NCI-H345 (cell line): Measurements from ENCODE around the gene EHBP1.

ENCODE experiments used
- DNase-seq: peaks from one replicate; lab custom pipeline; 2025; lab: John Stamatoyannopoulos, UW

The EHBP1 gene

DNA sequence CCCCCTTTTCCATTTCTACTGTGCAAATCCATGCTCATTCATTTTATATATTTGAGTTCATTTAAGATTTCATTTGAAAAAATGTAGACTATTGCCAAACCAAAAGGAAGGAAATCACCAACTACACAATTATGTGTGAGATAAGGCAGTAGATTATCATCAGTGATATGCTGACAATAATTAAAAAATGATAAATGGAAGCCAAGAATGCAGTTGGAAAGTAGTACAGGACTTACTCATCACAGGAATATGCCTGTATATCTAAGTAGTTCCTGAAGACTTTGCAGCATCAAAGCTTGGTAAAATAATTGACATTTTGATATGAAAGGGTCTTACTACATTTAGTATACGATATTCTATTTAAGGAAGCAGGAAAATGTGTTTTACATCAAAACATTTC lies 179.0 kb downstream of the EHBP1 start:
- DNase-seq, result no peak

DNA sequence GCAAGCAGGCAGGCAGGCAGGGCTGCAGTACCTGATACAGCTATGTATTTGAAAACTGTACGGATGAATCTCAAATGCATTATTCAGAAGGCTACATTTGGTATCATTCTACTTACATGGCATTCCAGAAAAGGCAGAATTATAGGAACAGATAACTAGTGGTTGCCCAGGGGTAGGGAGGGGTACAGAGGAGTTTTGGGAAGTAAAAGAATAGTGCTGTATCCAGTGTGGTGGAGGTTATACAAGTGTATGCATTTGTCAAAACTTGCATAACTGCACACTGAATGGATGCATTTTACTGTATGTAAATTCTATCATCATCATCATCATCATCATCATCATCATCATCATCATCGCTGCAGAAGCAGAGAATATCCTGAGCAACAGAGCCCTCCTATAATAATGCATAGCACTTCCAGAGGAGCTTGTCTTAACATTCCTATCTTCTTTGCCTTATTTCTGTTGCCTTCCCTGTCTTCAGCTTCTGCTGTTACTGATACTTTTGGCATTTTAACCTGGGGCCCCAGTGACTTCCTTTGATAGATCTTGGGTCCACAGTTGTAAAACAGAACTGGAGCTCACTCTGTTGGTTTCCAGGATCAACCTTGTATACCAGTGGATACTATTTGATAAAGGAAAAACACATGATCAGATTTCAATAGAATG lies 189.6 kb downstream of the EHBP1 start:
- DNase-seq, result no peak

DNA sequence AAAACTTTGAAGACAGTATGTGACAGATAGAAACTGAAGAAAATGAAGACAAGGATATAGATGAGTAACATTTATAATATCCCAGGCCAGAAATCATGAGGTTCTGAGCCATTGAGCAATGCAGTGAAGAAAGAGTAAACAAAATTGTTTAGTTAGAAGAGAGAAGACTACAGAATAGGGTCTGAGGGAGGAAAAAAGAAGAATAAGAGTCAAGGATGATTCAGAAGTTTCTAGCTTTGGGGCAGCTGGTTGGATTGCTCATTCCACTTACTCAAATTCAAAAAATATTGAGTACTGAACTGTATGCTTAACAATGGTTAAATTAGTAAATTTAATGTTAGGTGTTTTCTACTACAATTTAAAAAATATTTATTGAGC lies 190.1 kb downstream of the EHBP1 start:
- no peak for DNase-seq

DNA sequence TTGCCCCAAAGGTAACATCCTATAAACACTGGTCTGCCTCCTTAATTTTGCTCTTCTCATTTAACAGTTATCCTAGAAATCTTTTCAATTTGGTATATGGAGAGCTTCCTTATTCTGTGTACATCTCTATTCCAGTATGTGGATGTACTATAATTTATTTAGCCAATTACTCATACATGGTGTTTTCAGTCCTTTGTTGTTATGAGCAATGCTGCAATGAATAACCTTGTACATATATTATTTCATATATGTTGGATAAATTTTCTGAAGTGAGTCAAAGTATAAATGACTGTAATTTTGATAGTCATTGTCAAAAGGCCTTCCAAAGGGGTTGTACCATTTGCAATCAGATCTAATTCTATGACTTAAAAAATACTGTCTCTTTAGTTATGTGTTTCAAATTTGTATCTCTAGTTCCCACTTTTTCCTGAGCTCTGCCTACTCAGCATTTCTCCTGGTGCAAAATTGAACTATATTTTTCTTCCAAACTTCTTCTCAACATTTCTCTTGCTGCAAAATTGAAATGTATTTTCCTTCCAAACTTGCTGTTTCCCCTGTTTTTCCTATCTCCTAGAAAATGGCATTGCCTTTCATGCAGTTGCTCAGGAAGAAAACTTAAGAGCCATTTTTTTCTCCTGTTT lies 191.8 kb downstream of the EHBP1 start:
- no peak for DNase-seq

DNA sequence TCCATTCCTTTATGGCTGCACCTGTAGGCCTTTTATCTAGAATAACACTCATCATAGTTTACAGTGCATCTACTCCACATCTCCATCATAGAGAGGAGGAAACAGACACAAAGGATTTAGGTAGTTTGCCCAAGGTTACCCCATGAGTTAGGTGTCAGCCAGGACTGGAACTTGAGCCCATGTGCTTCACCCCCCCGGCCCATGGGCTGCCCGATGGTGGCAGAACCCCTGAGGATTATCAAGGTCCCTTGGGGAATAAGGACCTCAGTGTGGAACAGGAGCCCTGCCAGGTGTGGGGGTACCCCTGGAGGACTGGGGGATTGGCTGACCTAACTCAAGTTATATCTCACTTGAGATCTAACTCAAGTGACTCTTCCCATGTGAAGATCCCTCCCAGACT lies 198.8 kb downstream of the EHBP1 start:
- DNase-seq, result no peak

DNA sequence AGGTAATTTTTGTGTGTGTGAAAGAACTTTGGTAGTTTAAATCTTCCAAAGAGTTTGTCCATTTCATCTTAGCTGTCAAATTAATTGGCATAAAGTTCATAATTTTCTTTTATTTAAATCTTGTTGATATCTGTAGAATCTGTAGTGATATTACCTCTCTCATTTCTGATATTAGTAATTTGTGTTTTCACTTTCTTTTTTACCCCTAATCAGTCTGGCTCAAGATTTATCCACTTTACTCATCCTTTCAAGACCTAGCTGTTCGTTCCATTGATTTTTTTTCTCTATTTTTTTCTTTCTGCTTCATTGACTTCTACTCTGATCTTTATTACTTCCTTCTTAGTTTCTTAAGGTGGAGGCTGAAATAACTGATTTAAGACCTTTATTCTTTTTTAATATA lies 202.6 kb downstream of the EHBP1 start:
- DNase-seq, result no peak

DNA sequence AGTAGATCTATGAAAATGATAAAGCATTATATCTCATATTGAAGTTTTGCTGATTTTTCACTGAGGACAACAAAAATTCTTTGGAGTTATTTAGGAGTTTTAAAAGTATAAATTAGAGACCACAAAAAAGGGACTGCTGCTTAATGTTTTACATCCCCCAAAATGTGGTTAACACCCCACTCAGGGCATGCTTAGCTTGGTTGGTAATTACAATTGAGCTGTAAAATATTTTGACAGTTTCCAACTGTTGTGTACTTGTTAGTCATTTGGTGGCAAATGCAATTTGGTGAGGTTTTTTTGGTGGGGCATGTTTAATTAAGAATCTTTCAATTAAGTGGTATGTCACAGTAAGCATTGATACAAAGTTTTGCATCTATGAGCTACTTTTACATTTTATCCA lies 207.8 kb downstream of the EHBP1 start:
- no peak for DNase-seq

DNA sequence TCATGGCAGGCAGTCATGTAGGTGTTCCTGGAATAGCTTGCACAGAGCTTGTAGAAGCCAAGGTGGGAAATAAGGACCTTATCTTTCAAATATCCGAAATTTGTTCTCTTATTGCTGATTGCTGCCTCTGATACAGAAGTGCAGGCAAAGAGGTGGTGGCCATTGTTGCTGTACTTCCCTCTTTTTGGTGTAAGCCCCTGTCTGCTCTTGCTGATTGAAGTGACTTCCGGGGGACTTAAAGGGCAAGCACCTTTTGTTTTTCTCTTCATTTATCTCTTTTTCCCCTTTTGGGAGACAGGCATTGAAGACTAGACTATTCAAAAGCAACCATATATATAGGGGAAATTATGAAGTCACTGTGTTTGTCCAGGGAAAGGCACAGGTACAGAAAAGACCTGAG lies 213.5 kb downstream of the EHBP1 start:
- no peak for DNase-seq

DNA sequence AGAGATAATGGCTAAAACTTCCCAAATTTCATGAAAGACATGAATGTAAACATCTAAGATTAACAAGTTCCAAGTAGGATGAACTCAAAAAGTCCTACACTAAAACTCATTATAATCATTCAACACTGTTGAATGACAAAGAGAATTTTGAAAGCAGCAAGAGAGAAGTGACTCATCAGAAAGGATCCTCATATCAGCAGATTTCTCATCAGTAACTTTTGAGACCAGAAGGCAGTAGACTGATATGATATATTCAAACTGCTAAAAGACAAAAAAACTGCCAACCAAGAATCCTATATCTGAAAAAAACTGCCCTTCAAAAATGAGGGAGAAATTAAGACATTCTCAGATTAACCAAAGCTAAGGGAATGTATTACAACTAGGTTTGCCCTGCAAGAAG lies 214.6 kb downstream of the EHBP1 start:
- DNase-seq, result no peak

DNA sequence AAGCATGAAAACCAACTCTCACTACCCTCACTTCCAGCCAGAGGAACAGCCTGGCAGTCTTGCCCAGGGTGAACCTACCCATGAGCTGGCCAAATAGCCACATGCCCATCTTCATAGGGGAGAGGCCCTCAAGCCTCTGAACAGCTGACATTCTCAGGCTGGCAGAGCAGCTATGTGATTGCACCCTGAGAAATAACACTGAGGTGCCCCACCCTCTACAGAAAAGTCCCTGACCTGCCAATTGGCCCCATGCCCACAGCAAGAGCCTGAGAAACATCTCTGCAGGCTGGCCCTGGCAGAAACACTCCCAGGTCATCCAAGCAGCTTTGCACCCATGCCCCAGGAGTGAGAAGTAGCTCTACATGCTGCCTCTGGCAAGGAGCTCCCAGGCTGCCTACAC lies 217.7 kb downstream of the EHBP1 start:
- DNase-seq, result no peak

DNA sequence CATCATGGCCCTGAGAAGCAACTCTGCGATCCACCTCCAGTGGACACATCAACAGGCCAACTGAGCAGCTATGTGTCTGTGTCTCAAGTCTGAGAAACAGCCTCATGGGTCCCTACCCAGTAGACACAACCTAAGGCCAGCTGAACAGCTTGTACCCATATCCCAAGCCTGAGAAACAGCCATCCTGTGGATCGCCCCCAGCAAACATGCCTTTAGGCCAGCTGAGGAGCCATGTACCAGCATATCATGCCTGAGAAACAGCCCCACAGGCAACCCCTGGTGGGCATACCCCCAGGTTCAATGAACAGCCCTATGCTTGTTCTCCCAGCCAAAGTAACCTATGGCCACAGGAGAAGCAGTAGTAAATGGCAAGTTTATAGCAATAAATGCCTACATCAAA lies 218.4 kb downstream of the EHBP1 start:
- no peak for DNase-seq

DNA sequence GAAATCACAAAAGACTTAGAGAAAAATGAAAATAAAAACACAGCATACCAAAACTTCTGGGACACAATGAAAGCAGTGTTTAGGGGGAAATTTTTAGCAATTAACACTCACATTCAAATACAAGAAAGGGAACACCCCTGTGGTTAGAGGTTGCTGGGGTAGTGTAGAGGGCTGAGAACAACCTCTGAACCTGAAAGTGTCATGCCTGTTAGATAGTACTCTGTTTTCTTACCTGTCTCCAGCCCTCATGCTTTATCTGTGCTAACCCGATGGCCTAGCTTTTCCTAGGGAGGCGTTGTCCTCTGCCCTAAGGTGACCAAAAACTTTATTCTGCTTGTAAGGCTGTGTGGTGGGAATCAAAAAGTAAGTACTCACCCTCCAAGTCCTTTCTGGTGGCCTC lies 222.5 kb downstream of the EHBP1 start:
- DNase-seq, result no peak

DNA sequence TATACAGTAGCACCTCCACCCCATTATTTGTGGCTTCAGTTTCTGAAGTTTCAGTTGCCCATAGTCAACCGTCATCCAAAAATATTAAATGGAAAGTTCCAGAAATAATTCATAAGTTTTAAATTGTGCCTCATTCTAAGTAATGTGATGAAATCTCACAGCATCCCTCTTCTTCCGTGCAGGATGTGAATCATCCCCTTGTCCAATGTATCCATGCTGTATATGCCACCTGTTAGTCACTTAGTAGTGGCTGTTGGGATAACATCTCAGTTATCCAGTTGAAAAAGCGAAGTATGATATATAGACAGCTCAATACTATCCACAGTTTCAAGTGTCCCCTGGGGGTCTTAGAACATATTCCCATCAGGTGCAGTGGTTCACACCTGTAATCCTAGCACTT lies 226.0 kb downstream of the EHBP1 start:
- no peak for DNase-seq

DNA sequence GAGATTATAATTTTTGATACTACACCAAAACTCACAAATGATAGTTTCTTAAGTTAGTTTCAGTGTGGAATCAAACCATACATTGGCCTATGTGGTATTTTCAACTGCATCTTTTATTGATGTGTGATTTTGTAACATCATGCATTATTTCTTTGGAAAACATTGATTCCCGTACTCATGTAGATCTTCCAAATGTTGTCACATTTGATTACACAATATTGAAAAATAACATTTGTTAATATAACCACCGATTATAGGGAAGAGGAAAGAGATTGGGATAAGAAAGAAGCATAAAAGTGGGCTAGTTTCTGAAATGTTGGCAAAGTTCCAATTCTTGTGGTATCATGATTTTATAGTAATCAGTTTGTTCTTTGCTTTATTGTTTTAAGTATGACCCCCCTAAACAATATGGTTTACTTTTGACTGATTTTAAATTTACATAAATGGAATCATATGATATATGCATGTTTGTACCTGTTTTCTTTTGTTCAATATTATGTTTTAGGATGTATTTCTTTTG lies 227.9 kb downstream of the EHBP1 start:
- DNase-seq, result no peak

DNA sequence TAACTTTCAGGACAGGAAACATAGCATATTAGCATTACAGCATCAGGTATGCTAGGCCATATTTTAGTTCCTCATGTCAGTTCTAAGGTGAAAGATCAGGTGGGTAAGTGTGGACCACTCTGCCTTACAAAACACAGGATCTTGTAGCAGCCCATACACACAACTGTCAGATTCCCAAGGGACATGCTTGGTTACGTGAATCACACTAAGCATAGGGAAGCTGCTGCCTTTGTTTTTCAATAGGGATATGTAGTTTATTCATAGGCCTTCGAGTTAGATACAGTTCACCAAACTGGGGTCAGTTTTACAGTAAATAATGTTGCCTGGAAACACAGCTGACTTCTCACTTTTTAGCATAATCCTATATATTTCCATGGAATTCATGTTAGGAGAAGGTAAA lies 229.0 kb downstream of the EHBP1 start:
- DNase-seq, result no peak

DNA sequence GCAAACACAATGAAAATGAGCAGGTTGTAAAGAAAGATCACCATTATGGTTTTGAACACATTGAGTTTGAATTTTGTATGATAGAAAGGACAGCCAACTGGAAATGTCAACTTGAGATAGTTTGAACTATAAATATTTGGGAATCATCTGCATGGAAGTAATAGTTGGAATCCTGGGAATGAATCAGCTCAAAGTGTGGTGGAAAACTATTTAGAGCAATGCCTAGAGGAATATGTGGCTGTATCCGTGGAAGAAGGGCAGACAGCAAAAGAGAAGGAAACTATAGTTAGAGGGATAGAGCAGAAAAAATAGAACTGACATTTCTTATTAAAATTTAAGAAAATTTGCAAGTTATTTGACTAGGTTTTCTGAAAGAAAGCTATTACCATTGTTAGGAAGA lies 232.6 kb downstream of the EHBP1 start:
- DNase-seq, result no peak

DNA sequence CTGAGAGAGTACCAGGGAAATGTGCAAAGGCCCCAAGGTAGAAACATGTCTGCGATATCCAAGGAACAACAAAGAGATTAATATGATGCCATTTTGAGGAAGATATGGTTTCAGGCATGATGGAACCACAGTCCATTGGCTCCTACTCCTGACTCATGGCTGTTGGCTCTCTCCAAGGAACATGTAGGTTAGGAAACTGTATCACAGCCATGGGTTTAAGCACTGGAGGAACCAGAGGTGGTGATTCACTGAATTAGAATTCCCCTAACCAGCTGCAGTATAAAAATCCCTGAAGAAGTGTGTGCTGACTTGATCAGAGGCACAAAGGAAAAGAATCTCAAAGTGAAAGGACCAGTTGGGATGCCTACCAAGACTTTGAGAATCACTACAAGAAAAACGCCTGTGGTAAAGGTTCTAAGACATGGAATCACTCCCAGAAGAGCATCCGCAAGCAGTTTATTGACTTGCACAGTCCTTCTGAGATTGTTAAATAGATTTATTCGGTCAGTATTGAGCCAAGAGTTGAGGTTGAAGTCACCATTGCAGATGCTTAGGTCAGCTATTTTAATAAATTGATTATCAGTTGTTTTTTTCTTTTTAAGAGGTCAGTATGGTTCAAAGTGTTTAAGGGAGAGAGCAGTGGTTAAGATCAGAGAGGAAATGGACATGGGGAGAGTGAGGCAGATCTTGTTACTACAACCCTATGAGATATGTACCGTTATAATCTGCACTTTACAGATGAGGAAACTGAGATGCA lies 234.4 kb downstream of the EHBP1 start:
- DNase-seq, result no peak

DNA sequence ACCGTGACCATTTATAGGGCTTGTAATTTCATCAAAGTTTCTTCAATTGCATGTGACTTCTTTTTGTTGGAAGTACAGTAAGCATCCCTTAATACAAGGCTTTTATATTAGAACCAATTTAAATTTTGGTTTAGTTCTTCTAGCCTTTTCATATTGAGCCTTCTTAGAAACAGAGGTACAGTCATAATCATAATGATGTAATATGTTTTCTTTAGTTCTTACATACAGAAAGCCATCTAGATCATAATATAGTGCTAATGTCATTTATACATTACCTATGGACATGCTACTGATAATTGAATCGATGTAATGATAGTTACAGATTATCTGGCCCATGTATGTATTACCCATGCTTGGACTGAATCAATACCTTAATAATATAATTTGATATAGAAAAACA lies 235.2 kb downstream of the EHBP1 start:
- DNase-seq, result no peak

DNA sequence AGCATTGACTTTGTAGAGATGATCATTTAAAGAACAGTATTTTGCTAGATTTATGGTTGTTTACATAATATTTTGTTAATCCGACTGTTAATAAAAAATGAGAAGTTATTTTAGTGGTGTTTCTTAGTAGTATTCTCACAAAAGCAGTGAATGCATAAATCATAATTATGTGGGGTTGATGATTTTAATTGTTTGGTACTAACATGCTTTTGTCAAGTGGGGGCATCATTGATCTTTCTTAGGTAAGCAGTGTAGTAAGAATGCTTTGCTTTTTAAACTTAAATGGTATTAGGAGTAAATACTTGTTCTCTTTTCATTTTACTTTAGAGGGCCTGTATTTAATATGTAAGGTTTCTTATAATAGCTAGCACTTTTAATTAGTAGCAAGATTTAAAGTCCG lies 235.9 kb downstream of the EHBP1 start:
- no peak for DNase-seq

DNA sequence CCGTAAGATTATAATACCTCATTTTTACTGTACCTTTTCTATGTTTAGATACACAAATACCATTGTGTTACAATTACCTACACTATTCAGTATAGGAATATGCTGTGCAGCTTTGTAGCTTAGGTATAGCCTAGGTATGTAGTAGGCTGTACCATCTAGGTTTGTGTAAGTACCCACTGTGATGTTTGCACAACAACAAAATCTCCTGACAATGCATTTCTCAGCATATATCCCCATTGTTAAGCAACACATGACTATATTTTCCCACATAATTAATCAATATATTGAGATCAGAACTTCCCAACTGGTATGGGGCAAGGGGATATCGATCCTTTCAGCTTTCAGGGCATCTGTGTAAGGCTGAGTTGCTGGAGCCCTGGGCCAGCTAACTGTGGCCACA lies 238.8 kb downstream of the EHBP1 start:
- DNase-seq, result no peak

DNA sequence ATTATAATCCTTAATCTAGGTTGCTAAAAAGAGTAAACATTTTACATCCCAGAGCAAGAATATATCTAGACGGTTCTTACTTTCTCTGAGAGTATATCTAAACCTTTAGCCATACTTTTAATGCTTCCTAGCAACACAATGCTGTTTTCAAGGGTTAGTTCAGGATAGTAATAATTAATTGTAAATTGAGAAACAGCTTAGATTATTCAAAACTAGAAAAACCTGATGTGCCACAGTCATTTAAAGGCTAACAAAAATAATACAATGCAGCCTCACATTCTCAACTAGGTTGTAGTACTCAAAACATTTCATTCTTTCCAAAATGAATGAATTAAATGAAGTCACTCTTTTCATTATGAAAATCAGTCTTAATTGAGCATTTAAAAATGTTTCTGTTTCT lies 241.9 kb downstream of the EHBP1 start:
- DNase-seq, result no peak

DNA sequence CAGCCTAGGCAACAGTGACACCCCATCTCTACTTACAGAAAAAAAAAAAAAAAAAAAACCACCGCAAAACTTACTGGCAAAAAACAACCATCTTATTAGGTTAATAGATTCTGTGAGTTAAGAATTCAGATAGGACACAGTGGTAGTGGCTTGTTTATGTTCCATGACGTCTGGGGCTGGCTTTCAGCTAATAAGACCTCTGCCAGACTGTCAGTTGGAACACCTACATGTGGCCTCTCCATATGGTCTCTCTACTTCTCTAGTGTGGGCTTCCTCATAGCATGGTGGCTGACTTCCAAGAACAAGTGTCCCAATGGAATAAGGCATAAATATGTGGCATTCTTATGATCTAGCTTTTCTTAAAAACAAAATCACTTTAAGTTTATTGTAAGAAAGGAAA lies 251.1 kb downstream of the EHBP1 start:
- no peak for DNase-seq

DNA sequence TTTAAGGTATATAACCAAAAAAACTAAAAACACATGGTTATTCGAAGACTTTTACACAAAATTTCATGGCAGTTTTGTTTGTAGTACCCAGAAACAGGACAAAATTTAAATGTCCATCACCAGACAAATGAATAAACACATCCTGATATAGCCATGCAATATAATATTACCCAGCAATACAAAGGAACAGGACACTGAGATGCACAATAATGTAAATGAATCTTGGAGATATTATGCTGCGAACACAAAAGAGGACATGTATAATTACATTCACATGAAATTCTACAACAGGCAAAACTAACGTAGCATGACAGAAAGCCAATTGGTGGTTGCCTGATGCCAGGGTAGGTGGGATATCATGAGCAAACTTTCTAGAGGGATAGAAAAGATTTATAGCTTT lies 252.7 kb downstream of the EHBP1 start:
- no peak for DNase-seq
